Measurements from ENCODE around the gene TOP2B. TPM values are rescaled to one million over a fixed set of nuclear protein-coding genes. Genes with fewer than 3 reads are reported as not detected.

The TOP2B gene
- total RNA-seq, 4 donors from 2014 or later: 87.1 to 115 (median 107) TPM

DNA sequence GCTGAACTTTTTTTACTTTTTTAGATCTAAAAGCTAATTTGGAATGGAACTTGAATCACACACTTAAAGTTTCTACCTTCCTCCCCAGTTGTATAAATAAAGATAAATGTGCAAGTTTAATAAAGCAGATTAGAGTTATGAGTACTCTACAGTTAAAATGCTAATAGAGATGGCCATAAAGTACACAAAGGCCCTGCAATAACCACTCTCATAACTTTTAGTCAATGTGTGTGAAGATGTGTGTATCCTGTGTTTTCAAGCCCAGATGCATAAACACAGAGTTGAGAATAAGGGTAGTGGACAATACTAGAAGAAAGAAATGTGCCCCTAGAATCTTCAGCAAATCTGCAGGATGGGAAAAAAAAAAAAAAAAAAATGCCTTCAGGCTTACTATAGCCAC is 45.3 kb downstream of the TOP2B start:
- no peak overlapping the region for H3K27ac ChIP-seq (replicated peaks in 1 of 4)
- peaks cover 16 to 83% (median 45%) of the 10 kb centered on the region in 4 donors for H3K36me3 ChIP-seq
- no peaks in the 10 kb centered on the region for H3K9me3 ChIP-seq
- H3K4me1 ChIP-seq: no peaks in the 10 kb centered on the region
- TF ChIP-seq EP300 (IDR thresholded peaks at IDR 0.05) (no peak), POLR2AphosphoS5 (IDR thresholded peaks at IDR 0.05) (no peak), POLR2A (IDR thresholded peaks at IDR 0.05; ENCODE audit: low read depth) (no peak)
- TF ChIP-seq, protein P1, sequence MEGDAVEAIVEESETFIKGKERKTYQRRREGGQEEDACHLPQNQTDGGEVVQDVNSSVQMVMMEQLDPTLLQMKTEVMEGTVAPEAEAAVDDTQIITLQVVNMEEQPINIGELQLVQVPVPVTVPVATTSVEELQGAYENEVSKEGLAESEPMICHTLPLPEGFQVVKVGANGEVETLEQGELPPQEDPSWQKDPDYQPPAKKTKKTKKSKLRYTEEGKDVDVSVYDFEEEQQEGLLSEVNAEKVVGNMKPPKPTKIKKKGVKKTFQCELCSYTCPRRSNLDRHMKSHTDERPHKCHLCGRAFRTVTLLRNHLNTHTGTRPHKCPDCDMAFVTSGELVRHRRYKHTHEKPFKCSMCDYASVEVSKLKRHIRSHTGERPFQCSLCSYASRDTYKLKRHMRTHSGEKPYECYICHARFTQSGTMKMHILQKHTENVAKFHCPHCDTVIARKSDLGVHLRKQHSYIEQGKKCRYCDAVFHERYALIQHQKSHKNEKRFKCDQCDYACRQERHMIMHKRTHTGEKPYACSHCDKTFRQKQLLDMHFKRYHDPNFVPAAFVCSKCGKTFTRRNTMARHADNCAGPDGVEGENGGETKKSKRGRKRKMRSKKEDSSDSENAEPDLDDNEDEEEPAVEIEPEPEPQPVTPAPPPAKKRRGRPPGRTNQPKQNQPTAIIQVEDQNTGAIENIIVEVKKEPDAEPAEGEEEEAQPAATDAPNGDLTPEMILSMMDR (IDR thresholded peaks at IDR 0.05): no peak
- intact Hi-C loops (cut with DNase I): no loop called here
- H3K4me3 ChIP-seq: no peak overlapping the region
- H3K27me3 ChIP-seq: no peaks in the 10 kb centered on the region
- DNase-seq (ENCODE audit: extremely low spot score): no peak

DNA sequence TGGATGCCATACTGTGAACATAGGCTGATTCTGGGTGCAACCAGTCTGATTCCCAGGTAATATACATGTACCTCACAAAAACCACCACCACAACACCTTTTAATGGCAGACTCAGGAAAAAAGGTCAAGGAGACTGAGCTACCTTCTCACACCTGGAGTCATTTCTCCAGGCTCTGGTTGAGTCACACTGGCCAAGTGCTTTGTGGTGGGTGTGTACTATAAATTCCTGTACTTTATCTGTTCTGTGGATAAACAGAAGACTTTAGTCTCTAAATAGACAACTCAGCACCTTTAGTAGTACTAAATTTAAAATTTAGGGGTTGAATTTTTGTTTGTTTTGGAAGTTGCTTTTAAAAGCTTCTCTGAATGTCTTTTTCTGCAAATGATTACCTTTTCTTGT is 46.7 kb downstream of the TOP2B start:
- TF ChIP-seq POLR2AphosphoS5 (IDR thresholded peaks at IDR 0.05) (no peak), EP300 (IDR thresholded peaks at IDR 0.05) (no peak), POLR2A (IDR thresholded peaks at IDR 0.05; ENCODE audit: low read depth) (no peak)
- TF ChIP-seq, protein P1 (IDR thresholded peaks at IDR 0.05): no peak
- no peak overlapping the region for H3K27ac ChIP-seq (replicated peaks in 1 of 4)
- peaks cover 5 to 81% (median 42%) of the 10 kb centered on the region in 4 donors for H3K36me3 ChIP-seq
- H3K9me3 ChIP-seq: no peaks in the 10 kb centered on the region
- no peak overlapping the region for H3K4me3 ChIP-seq
- intact Hi-C loops (cut with DNase I): no loop called here
- no peaks in the 10 kb centered on the region for H3K27me3 ChIP-seq
- peaks cover 0 to 5% (median 1%) of the 10 kb centered on the region in 4 donors for H3K4me1 ChIP-seq
- no peak for DNase-seq (ENCODE audit: extremely low spot score)

GRCh38 chr3:25611193-25611592 is 53.5 kb downstream of the TOP2B start:
- Histone ChIP-seq H3K4me1 (peaks cover 0 to 13% (median 3%) of the 10 kb centered on the region in 4 donors), H3K9me3 (no peaks in the 10 kb centered on the region), H3K4me3 (no peak overlapping the region), H3K27me3 (no peaks in the 10 kb centered on the region), H3K27ac (replicated peaks in 1 of 4) (no peak overlapping the region), H3K36me3 (peaks cover 30 to 95% (median 59%) of the 10 kb centered on the region in 4 donors)
- 90% methylated on average over 5 of the region's 5 CpGs for WGBS
- no peak for DNase-seq (ENCODE audit: extremely low spot score)
- TF ChIP-seq, protein P1 (IDR thresholded peaks at IDR 0.05): no peak
- TF ChIP-seq POLR2AphosphoS5 (IDR thresholded peaks at IDR 0.05) (no peak), POLR2A (IDR thresholded peaks at IDR 0.05; ENCODE audit: low read depth) (no peak), EP300 (IDR thresholded peaks at IDR 0.05) (no peak)
- intact Hi-C loops (cut with DNase I): no loop called here

GRCh38 chr3:25610779-25611178 is 53.9 kb downstream of the TOP2B start:
- Histone ChIP-seq H3K4me3 (no peak overlapping the region), H3K27me3 (no peaks in the 10 kb centered on the region), H3K36me3 (peaks cover 30 to 95% (median 60%) of the 10 kb centered on the region in 4 donors), H3K4me1 (peaks cover 0 to 13% (median 3%) of the 10 kb centered on the region in 4 donors), H3K9me3 (no peaks in the 10 kb centered on the region), H3K27ac (replicated peaks in 1 of 4) (no peak overlapping the region)
- intact Hi-C loops (cut with DNase I): no loop called here
- DNase-seq (ENCODE audit: extremely low spot score): no peak
- TF ChIP-seq POLR2A (IDR thresholded peaks at IDR 0.05; ENCODE audit: low read depth): no peak
- no peak for TF ChIP-seq POLR2AphosphoS5 (IDR thresholded peaks at IDR 0.05)
- TF ChIP-seq, protein P1 (IDR thresholded peaks at IDR 0.05): no peak
- no peak for TF ChIP-seq EP300 (IDR thresholded peaks at IDR 0.05)

- intact Hi-C loops (cut with DNase I): no loop called here
- peaks cover 30 to 94% (median 60%) of the 10 kb centered on the region in 4 donors for H3K36me3 ChIP-seq
- 97% methylated on average over 1 of the region's 1 CpG for WGBS
These were observed 54.5 kb downstream of the TOP2B start for GRCh38 chr3:25610167-25610566.

More at GRCh38 chr3:25610167-25610566, 54.5 kb downstream of the TOP2B start:
- no peak overlapping the region for H3K27ac ChIP-seq (replicated peaks in 1 of 4)
- no peak overlapping the region for H3K4me3 ChIP-seq
- no peaks in the 10 kb centered on the region for H3K27me3 ChIP-seq
- peaks cover 0 to 13% (median 3%) of the 10 kb centered on the region in 4 donors for H3K4me1 ChIP-seq
- DNase-seq (ENCODE audit: extremely low spot score): no peak
- H3K9me3 ChIP-seq: no peaks in the 10 kb centered on the region
- no peak for TF ChIP-seq POLR2A (IDR thresholded peaks at IDR 0.05; ENCODE audit: low read depth)
- TF ChIP-seq, protein P1 (IDR thresholded peaks at IDR 0.05): no peak
- TF ChIP-seq EP300 (IDR thresholded peaks at IDR 0.05): no peak
- no peak for TF ChIP-seq POLR2AphosphoS5 (IDR thresholded peaks at IDR 0.05)

Measured in esophagus muscularis mucosa (tissue), 4 donors.